HG02798 (cell line): ENCODE results near the gene JAGN1.
"Not testable (repeated sequence)": the region's sequence is repeated elsewhere in the genome, so short reads cannot be mapped to it uniquely, and the experiment has no call there.

Source experiments
- ATAC-seq: cut with Tn5 transposase; IDR thresholded peaks from one replicate; pipeline ENCODE4 v1.9.1; 2021; ENCODE audit warnings: mild to moderate bottlenecking; ENCODE audit not compliant: unreplicated experiment, poor library complexity

Gene JAGN1

DNA sequence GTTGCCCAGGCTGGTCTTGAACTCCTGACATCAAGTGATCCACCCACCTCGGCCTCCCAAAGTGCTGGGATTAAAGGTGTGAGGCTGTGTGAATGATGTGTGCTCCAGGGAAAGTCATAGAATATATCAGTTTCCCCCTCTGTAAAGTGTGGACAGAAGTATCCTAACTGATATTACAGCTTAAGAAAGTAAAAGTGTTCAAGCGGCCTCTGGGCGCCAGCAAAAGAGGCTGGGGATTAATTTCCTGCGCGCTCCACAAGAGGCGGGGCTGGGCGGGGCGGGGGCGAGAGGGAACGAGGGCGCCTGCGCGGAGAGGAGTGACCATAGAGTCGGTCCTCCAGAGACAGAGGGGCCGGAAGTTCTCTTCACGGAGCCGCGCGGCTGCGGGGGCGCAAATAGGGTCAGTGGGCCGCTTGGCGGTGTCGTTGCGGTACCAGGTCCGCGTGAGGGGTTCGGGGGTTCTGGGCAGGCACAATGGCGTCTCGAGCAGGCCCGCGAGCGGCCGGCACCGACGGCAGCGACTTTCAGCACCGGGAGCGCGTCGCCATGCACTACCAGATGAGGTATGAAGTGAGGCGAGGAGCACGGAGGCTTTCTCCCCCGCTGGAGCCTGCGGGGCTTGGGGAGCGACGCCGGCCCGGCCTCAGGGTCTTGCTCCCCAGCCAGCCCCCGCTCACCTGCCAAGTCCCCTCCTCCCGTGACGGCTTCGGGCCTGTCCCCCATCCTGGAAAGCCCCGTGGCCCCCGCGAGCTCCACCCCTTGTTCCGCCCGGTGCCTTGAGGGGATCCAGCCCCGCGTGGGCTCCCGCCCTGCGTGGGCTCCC, at the start of gene JAGN1:
Gene JAGN1, plus strand, starts transcription at position 362 of the 823 bp plus-strand sequence. Its CDS starts 113 bp downstream, at position 475.
- ATAC-seq: peak; percentile 85

DNA sequence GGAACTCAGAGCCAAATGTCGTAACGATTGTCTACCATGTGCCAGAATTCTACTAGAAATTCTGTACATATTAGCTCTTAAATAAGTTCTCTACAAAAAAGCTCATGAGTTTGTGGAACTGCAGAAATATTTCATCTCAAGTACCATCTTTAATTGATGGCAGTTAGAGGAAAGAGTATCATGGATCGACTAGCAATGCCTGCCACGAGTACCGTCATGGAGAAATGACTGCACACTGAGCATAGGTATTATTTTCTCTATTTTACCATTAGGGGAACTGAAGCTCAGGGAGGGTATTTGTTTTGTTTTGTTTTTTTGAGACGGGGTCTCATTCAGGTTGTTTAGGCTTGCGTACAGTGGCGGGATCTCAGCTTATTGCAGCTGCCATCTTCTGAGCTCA, 49.4 kb upstream of the JAGN1 start:
- no peak for ATAC-seq

DNA sequence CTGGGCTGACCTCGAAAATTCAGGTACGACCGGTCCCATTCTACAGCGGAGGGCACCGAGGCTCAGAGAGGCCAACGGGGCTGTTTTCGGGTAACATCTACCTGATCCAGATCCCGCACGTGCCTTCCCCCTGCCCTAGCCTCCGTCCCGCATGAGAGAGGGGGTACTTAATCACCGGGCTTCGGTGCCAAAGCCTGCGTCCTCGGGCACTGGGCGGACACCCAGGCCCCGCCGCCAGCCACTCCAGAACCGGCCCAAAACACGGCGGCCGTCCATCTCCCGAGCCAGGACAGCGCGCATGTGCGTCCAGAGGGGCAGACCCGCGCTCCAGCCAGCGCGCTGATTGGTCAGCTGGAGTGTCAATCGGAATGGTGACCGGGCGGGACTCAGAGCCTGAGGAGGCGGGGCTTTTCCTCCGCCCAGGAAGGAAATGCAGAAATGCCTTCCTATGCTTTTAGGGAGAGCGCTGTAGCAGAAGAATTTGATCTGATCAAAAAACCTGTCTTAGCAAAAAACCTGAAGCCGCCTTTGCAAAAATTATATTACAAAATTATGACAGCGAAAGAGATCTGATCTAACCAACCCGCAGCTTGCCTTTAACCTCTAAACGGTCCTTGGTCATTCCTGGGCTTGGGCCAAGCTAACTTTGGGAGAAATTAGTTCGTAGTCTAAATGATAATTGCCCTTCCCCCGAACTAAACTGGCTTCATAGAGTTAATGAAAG, 46.5 kb upstream of the JAGN1 start, which contains the start of gene RPUSD3:
Gene RPUSD3, minus strand, starts transcription at position 294 of the 724 bp plus-strand sequence. Its CDS starts 18 bp downstream, at position 276.
- ATAC-seq: peak; percentile 99

DNA sequence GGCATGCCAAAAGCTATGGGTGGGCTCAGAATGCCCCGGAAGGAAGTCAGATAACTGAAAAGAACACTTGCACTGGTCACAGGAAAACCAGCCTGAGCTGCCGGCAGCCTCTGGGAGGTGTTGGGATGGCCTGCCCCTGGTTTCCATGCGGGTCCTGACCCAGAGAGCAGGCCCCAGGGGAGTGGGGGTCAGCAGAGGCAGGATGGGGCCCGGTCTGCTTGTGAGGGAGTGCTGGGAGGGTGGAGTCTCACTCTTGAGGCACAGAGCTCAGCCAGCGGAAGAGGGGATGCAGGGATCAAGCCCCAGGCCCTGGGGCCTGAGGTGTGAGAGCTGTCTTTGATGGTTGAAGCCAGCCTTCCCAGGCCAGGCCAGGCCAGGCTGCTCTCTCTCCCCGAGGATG, 44.2 kb upstream of the JAGN1 start:
- no peak for ATAC-seq

DNA sequence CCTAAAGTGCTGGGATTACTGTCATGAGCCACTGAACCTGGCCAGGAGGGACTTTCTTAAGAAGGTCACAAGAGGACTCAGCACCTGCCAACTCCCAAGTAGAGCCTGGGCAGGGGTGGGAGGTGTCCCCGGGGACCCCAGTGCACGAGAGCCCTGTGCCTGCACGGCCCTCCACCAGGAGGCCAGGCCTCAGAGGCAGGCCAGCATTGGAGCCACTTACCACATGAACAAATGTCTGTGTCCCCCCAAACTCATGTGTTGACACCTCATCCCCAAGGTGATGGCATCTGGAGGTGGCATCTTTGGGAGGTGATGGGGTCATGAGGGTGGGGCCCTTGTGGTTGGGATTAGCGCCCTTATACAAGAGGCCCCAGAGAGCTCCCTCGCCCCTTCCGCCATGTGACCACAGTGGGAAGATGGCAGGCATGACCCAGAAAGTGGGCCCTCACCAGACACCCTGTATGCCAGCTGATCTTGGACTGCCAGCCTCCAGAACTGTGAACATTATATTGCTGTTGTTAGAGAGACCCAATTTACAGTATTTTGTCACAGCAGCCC, 43.4 kb upstream of the JAGN1 start:
- no peak for ATAC-seq

DNA sequence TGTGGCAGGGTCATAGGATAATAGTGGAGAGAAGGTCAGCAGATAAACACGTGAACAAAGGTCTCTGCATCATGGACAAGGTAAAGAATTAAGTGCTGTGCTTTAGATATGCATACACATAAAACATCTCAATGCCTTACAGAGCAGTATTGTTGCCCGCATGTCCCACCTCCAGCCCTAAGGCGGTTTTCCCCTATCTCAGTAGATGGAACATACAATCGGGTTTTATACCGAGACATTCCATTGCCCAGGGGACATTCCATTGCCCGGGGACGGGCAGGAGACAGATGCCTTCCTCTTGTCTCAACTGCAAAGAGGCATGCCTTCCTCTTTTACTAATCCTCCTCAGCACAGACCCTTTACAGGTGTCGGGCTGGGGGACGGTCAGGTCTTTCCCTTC, 42.5 kb upstream of the JAGN1 start:
- ATAC-seq: not testable (repeated sequence)

DNA sequence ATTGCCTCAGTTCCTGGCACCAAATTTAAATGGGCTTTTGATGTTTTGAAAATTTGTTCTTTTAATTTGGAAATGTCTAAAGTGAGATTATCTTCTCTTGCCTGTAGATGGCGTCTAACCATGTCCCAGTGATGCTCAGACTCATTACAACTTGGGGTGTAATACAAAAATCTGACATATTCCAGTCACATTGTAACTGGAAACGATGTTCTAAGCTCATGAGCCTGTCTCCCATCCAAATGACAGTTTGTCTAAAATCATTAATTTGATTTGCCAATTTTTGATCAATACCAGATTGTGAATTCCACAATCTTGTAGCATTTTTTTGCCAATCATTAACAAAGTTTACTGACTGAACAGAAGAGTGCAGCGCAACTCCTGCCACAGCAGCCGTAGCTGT, 41.5 kb upstream of the JAGN1 start:
- not testable (repeated sequence) for ATAC-seq

DNA sequence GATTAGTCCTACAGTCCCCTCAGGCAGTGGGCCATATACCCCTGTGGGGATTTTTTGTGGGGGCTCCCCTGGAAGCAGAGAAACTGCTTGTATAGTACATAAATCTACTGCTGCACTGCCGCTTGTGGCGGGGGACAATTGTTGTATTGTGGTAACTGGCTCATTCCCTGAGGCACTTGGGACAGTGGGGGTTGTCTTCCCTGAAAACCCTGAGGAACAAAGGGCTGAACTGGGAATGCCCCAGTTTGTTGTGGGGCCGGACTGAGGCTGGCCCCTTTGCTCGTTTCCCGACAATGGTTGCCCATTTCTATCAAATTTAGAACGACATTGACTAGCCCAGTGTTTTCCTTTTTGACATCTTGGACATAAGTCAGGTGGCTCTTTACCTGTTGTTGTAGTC, 39.0 kb upstream of the JAGN1 start:
- not testable (repeated sequence) for ATAC-seq

DNA sequence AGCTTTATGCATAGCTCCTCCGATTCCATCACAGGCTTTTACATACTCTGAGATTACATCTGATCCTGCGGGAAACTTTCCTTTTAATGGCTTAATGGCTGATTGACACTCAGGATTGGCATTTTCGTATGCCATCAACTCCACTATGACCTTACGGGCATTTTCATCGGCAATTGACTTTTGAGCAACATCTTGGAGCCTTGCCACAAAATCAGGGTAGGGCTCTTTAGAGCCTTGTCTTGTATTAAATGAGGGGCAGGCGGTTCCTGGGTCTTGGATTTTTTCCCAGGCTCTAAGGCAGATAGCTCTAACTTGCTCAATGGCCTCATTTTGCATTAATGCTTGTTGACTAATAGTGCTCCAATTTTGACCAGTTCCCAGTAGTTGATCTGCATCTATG, 38.5 kb upstream of the JAGN1 start:
- ATAC-seq: not testable (repeated sequence)

DNA sequence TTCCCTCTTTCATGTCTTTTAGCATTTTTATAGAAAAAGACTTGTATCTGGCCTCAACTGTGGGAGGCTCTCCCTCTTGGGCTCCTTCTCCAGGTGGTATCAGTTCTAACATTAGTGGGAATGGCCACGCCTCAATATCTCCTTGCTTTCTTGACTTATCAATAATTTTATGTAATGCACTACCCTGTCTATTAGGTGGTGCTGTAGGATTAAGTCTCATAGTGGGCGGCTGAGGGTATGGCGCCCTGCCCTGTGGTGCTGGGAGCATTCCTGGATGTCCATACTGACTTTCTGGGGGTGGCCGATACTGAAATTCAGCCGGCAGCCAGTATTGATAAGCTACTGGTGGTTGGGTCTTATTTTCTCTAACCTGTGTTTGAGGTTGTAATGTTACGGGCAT, 37.9 kb upstream of the JAGN1 start:
- ATAC-seq: no peak

DNA sequence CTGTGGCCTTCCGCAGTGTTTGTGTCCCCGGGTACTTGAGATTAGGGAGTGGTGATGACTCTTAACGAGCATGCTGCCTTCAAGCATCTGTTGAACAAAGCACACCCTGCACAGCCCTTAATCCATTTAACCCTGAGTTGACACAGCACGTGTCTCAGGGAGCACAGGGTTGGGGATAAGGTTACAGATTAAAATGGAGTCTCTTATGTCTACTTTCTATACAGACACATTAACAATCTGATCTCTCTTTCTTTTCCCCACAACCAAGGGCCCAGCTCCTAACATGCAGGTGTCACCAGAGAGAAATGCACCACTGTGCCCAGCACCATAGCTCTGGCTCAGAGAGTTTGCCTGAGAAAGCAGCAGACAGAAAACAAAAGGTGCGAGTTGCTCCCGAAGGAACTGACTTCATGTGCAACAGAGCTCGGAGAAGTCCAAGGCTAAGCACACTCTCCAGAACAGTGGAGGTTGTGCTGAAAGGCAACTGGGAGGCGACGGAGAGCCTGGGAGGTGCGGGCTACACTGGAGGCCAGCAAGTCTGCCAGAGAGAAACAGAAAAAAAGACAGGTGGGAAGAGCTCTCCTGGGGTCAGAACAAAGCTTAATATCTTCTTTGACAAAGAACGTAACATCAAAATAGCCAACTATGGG, 36.0 kb upstream of the JAGN1 start:
- not testable (repeated sequence) for ATAC-seq

DNA sequence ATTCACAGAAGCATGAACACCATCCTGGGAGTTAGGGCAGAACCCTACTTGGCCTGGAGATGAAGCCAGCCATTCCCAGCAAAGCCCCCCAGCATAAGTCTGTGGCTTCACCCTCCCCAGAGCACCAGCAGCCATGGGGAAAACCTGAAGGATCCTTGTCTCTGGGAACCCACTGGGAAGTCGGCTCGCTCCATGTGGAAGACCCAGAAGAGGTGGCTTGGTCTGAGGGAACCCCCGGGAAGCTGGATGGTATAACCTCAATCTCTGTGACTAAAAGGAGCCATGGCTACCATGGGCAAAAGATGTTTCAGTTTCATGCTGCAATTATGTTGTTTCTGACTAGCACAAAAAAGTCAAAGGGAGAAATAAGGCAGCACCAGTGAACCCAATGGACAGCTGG, 34.8 kb upstream of the JAGN1 start:
- ATAC-seq: no peak

DNA sequence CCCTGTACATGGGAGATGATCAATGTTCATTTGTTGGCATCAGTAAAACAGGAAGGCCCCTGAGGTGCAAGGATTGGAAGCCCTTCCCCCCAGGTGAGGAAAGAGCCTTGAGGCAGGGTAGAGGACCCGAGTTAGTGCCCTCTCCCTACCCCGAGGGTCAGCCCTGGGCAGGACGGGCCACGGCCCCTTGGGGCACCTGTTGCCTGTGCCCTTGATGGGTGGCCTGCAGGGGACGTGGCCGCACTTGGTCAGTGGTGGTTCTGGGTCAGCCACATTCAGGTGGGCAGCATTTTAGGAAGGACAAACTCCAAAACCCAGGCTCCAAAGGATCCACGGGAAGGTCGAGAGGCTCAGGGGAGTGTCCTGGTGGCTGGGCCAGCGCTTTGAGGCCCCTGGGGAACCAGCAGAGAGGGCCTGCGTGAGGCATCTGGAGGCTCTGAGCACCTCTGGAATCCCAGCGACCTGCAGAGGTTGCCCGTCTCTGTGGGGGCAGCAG, 30.8 kb upstream of the JAGN1 start:
- no peak for ATAC-seq

DNA sequence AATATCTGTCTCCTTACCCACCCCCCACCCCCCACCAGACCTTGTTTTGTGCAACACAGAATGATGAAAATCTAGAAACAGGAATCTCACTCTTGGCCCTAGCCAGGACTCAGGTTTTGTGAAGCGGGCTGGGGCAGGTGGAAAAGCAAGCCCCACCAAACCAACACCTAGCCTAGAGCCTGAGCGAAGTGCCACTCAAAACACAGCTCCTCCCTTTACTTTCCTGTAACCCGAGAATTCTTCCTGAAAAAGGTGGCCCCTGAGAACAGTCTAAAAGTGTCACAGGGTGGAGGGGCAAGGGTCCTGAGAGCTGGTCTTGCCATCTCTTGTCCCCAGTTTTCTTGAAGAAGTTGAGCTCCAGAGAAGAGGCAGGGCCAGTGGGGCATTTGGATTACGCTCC, 29.2 kb upstream of the JAGN1 start:
- no peak for ATAC-seq

DNA sequence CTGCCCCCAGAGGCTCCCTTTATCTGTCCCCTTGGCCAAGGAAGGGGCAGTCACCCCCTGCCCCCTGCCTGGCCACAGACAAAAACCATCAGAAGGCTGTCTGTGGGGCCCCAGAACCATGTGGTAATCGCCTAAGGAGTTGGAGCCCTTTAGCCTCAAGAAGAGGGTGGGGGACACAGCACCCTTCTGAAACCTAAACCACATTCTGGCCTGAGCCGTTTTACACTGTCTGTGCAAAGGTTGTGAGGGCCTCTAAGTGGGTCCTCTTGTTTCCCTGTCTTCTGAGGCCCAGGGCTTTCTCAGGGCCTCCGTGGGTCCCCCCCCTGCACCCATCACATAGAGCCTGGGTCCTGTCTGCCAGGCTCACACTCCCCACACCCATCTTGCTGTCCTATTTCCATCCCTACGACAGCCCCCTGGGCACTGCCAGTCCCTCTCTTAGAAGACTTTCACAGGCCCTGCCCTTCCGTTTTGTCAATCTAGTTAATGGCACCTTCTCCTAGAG, 28.7 kb upstream of the JAGN1 start:
- ATAC-seq: no peak

DNA sequence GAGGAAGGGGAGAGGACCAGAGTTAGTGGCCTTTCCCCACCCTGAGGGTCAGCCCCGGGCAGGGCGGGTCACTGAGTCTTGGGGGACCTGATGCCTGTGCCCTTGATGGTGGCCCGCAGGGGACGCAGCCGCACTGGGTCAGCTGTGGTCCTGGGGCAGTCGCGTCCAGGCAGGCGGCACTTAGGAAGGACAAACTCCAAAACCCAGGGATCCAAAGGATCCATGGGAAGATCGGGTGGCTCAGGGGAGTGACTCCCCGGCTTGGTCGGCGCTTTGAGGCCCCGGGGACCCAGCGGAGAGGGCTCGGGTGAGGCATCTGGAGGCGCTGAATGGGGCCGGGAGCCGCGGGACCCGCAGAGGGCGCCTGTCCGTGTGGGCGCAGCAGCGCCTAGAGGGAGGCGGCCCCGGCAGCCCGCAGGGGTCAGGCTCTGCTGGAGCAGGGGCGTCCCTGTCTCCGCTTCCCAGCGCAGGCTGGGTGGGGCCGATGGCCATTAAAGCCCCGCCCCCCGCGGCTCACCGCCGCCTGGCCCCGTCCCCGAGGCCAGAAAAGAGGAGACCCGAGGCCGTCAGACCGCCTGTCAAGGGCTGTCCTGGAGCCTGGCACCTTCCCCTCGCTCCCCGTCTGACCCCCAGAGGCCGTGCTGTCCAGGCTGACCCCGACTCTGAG, 27.9 kb upstream of the JAGN1 start:
- no peak for ATAC-seq

DNA sequence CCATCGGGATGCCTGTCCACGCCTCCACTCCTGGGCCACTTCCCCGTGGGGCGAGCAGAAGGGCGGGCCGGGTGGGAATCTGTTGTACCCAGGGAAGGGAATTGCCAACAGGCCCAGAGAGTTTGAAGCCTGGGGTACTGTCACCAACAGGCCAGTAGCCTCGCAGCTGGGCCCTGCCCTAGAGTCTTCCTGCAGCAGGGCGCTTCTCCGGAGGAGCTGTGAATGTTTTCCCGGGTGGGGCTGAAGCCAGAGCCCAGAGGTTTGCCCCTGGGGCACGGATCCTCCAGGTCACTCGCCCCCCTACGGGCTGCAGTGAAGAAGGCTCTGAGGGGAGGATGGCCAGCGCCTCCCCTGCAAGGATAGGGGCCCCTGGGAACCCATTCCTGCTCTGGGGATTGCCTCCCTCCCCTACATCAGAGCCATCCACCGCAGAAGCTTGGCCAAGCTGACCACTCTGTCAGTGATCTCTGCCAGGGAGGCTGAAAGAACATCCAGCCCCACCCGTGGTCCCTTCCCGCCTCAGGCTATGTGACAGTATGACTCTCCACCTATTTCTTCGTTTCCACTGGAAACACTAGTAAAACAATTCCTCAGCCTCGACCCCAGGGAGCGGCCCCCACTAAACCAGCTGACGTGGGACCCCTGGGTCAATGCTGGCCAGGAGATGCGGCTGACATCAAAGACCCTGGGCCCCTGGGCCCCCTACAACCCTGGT, 27.2 kb upstream of the JAGN1 start:
- no peak for ATAC-seq

DNA sequence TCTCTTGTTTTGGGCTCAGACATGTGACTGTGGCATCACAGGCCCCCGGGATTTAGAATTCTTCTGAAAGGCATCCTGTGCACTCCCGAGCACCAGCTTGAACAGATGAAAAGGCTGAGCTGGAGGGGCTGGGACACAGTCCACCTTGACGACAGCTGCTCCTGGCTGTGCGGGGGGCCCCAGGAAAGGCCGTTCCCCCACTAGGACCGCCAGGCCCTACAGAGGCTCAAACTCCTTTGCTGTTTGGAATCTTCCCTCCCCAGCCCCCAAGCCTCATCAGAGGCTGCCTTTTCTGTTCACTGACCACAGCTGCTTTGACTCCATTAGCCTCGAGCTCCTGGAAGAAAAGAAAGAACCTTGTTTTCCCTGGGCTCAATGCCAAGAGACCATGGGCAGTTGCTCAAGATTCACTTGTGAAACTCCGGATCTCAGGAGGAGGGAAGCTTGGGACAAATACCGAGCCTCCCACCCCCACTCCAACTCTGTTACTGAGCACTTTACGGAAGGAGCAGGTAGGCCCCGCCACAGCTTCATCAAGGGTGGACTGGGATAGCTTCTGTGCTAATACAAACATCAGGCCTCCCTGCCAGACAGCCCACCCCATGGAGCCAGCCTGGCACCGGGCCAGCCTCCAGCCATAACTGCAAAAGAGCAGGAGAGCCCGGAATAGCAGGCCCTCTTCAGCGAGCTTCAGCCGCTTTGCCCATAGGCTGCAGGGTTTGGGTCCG, 26.0 kb upstream of the JAGN1 start:
- ATAC-seq: no peak
